Measurements from ENCODE around the gene NDUFA11.
A peak's percentile ranks its signal among the peaks of the same experiment; 100 is the strongest.

The NDUFA11 gene

GRCh38 chr19:5908773-5909442 lies 5.3 kb upstream of the NDUFA11 start:
- no peak for DNase-seq (ENCODE audit: low spot score)

- no peak for DNase-seq (ENCODE audit: low spot score)
Observed at GRCh38 chr19:5907241-5907640, 3.7 kb upstream of the NDUFA11 start.

- no peak for DNase-seq (ENCODE audit: low spot score)
Observed at GRCh38 chr19:5905114-5905778, 1.7 kb upstream of the NDUFA11 start.

- peak; percentile 99 for DNase-seq (ENCODE audit: low spot score)
Observed at GRCh38 chr19:5904352-5905113, 943 bp upstream of the NDUFA11 start, which contains the start of gene VMAC. Gene VMAC (plus strand): TSS chr19:5904872. CDS start chr19:5904891, 19 bp downstream.

- no peak for DNase-seq (ENCODE audit: low spot score)
Observed at GRCh38 chr19:5903056-5903623, 450 bp downstream of the NDUFA11 start.

- DNase-seq (ENCODE audit: low spot score): no peak
Observed at GRCh38 chr19:5900976-5901375, 2.6 kb downstream of the NDUFA11 start.

- DNase-seq (ENCODE audit: low spot score): no peak
Observed at GRCh38 chr19:5899728-5900526, 3.7 kb downstream of the NDUFA11 start.

GRCh38 chr19:5897189-5897969 lies 6.2 kb downstream of the NDUFA11 start:
- no peak for DNase-seq (ENCODE audit: low spot score)

- DNase-seq (ENCODE audit: low spot score): no peak
Observed at GRCh38 chr19:5896365-5897076, 7.1 kb downstream of the NDUFA11 start.

GRCh38 chr19:5895890-5896289 lies 7.7 kb downstream of the NDUFA11 start:
- DNase-seq (ENCODE audit: low spot score): no peak

- no peak for DNase-seq (ENCODE audit: low spot score)
Observed at GRCh38 chr19:5895409-5895808, 8.2 kb downstream of the NDUFA11 start.

GRCh38 chr19:5894704-5895349 lies 8.8 kb downstream of the NDUFA11 start:
- no peak for DNase-seq (ENCODE audit: low spot score)

- no peak for DNase-seq (ENCODE audit: low spot score)
Observed at GRCh38 chr19:5893907-5894703, 9.5 kb downstream of the NDUFA11 start.

- no peak for DNase-seq (ENCODE audit: low spot score)
Observed at GRCh38 chr19:5893296-5893903, 10.2 kb downstream of the NDUFA11 start.

- DNase-seq (ENCODE audit: low spot score): no peak
Observed at GRCh38 chr19:5892772-5893275, 10.8 kb downstream of the NDUFA11 start.

GRCh38 chr19:5891938-5892771 lies 11.4 kb downstream of the NDUFA11 start:
- peak; percentile 81 for DNase-seq (ENCODE audit: low spot score)

- DNase-seq (ENCODE audit: low spot score): no peak
Observed at GRCh38 chr19:5891572-5891937, 12.0 kb downstream of the NDUFA11 start.
